Measurements from ENCODE around the gene TMEM89. TPM values are rescaled to one million over a fixed set of nuclear protein-coding genes. Genes with fewer than 3 reads are reported as not detected.
A peak's percentile ranks its signal among the peaks of the same experiment; 100 is the strongest.

TMEM89 gene
- total and polyA plus RNA-seq, 2 experiments from 2014 or later = not detected

- Histone ChIP-seq H2AFZ (0 out of 2 replicates have a peak overlapping the region, but pooled peaks have one; percentile 66), H4K20me1 (replicated peaks; ENCODE audit: insufficient read depth) (no peaks in the 10 kb centered on the region), H3K9me2 (ENCODE audit: insufficient read depth) (no peaks in the 10 kb centered on the region), H3K4me1 (ENCODE audit: insufficient read depth) (no peaks in the 10 kb centered on the region), H3K27ac (ENCODE audit: low read depth) (no peak overlapping the region), H3K36me3 (ENCODE audit: insufficient read depth) (no peaks in the 10 kb centered on the region), H3K79me2 (replicated peaks; ENCODE audit: insufficient read depth) (no peaks in the 10 kb centered on the region), H3K4me3 (no peak overlapping the region), H3K4me2 (no peak overlapping the region), H3K27me3 (ENCODE audit: insufficient read depth) (no peaks in the 10 kb centered on the region), H3F3A (replicated peaks; ENCODE audit: low read depth) (no peaks in the 10 kb centered on the region)
- H3K27ac Mint-ChIP-seq = no peak overlapping the region
- TF ChIP-seq EZH2 (IDR thresholded peaks at IDR 0.05; ENCODE audit: low read depth, unreplicated experiment) (no peak), REST (IDR thresholded peaks at IDR 0.05; ENCODE audit: unreplicated experiment) (no peak), ZNF331 (CRISPR knock-in tag; IDR thresholded peaks at IDR 0.05; ENCODE audit: low read depth) (no peak), POLR2AphosphoS5 (IDR thresholded peaks at IDR 0.05; ENCODE audit: low read depth) (no peak), ZNF114 (CRISPR knock-in tag; IDR thresholded peaks at IDR 0.05) (no peak), ZNF462 (CRISPR knock-in tag; IDR thresholded peaks at IDR 0.05) (no peak), STAT1 (IDR thresholded peaks at IDR 0.05; ENCODE audit: unreplicated experiment) (no peak), JUNB (IDR thresholded peaks at IDR 0.05; ENCODE audit: unreplicated experiment) (no peak)
- DNase-seq (ENCODE audit: low spot score) (peak; percentile 40), ATAC-seq (peak; percentile 68)
- H3K4me3 Mint-ChIP-seq = peak overlapping the region; percentile 20; the same call in 1 of the 3 replicates
- peaks cover 6% of the 10 kb centered on the region for H3K27me3 Mint-ChIP-seq (ENCODE audit: insufficient read depth, low read depth, poor library complexity)
- no peaks in the 10 kb centered on the region; the same call in 2 of the 3 replicates for H3K36me3 Mint-ChIP-seq (ENCODE audit: low read depth)
- no peaks in the 10 kb centered on the region; the same call in 2 of the 3 replicates for H3K9me3 Mint-ChIP-seq
- peaks cover 8% of the 10 kb centered on the region; the same call in 2 of the 3 replicates for H3K4me1 Mint-ChIP-seq
These were observed 33.3 kb downstream of the TMEM89 start for GRCh38 chr3:48588230-48588629.

All from GM23338 (cell line).